ENCODE measurements around the gene MARCHF3. TPM values are rescaled to one million over a fixed set of nuclear protein-coding genes. Genes with fewer than 3 reads are reported as not detected.
"Not testable (repeated sequence)": the region's sequence is repeated elsewhere in the genome, so short reads cannot be mapped to it uniquely, and the experiment has no call there.

MARCHF3 gene
- total and polyA plus RNA-seq, 2 of the 13 experiments (the other 11 are each of a cell fraction or from before 2014, with no cell fraction given) = 4.8 to 11.9 TPM

DNA sequence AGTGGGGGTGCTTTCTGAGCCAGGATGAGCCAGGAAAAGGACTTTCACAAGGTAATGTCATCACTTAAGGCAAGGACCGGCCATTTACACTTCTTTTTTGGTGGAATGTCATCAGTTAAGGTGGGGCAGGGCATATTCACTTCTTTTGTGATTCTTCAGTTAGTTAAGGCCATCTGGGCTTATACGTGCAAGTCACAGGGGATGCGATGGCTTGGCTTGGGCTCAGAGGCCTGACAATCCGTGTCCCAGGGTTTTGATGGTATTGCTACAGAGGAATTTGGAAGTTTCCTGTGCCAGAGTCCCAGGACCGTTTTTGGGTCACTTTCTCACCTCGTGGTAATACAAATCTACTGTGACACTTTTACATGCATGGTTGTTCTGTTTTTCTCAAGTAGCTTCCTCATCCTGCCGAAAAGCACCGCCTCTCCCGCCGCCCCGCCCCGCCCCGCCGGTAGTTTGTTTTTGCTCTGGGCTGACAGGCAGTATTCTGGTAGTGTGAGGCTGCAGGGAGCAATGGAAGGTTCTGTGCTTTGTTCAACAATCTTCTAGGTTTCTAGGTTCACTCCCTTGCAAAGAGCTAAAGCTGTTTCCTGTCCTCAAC is 184.8 kb downstream of the MARCHF3 start:
- H3K4me2 ChIP-seq (ENCODE audit: low read depth, low read length); BruUV-seq (replicated peaks); H3K4me1 ChIP-seq (ENCODE audit: insufficient read depth, low read length); H2AFZ ChIP-seq (ENCODE audit: low read length); POLR2A ChIA-PET; H3K36me3 ChIP-seq (replicated peaks in 1 of 2; ENCODE audit: control insufficient read depth in 1 of 2, insufficient read depth in 2 of 2, low read length in 2 of 2); in situ Hi-C loops (cut with HindIII; ENCODE audit: extremely low pct_ligation_motif_present, low pct_unique_long_range_greater_than_20kb); H3K79me2 ChIP-seq (ENCODE audit: insufficient read depth, low read length); H3K27ac ChIP-seq (ENCODE audit: extremely low read length, insufficient read depth, low read length); H4K20me1 ChIP-seq (ENCODE audit: insufficient read depth, low read length); FAIRE-seq; H3K9me3 ChIP-seq (ENCODE audit: low read length); ATAC-seq; H3K4me3 ChIP-seq (replicated peaks in 1 of 3; ENCODE audit: insufficient read depth in 1 of 3, low read depth in 2 of 3, low read length in 3 of 3); H3K27me3 ChIP-seq (ENCODE audit: control insufficient read depth in 1 of 2, insufficient read depth in 2 of 2, low read length in 2 of 2); CTCF ChIA-PET (ENCODE audit: low intra/inter-chr PET ratio, low total read pairs); DNase-seq (ENCODE audit: low spot score); H3K9ac ChIP-seq (ENCODE audit: insufficient read depth, low read depth, low read length); intact Hi-C loops (cut with micrococcal nuclease; ENCODE audit: unreplicated experiment): not testable (repeated sequence)
- 92% methylated on average over 13 of the region's 14 CpGs for WGBS (ENCODE audit: low lambda C conversion rate)

DNA sequence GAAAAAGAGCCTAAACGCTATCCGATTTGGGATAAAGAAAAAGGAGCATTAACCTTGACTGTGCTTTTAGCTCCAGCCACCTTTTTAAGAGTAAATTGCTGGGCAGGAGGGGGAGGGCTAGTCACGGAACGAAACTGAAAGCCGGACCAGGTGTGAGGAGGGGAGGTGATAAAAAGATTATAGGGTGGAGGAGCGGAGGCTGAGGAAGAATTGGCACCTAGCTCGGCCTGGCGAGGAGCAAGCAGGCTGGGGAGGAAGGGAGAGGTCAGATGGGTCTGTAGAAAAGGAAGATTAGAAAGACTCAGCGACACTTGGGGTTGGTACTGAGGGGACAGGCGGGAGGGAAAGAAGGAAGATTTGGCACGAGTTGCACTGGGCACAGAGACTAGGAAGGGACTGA is 187.0 kb downstream of the MARCHF3 start:
- H3K4me1 ChIP-seq (ENCODE audit: insufficient read depth, low read length); H3K4me3 ChIP-seq (replicated peaks in 1 of 3; ENCODE audit: insufficient read depth in 1 of 3, low read depth in 2 of 3, low read length in 3 of 3); DNase-seq (ENCODE audit: low spot score); CTCF ChIA-PET (ENCODE audit: low intra/inter-chr PET ratio, low total read pairs); H3K79me2 ChIP-seq (ENCODE audit: insufficient read depth, low read length); BruUV-seq (replicated peaks); H3K9ac ChIP-seq (ENCODE audit: insufficient read depth, low read depth, low read length); H2AFZ ChIP-seq (ENCODE audit: low read length); FAIRE-seq; H3K27me3 ChIP-seq (ENCODE audit: control insufficient read depth in 1 of 2, insufficient read depth in 2 of 2, low read length in 2 of 2); H3K36me3 ChIP-seq (replicated peaks in 1 of 2; ENCODE audit: control insufficient read depth in 1 of 2, insufficient read depth in 2 of 2, low read length in 2 of 2); POLR2A ChIA-PET; H3K27ac ChIP-seq (ENCODE audit: extremely low read length, insufficient read depth, low read length); H3K4me2 ChIP-seq (ENCODE audit: low read depth, low read length); H3K9me3 ChIP-seq (ENCODE audit: low read length); ATAC-seq; in situ Hi-C loops (cut with HindIII; ENCODE audit: extremely low pct_ligation_motif_present, low pct_unique_long_range_greater_than_20kb); H4K20me1 ChIP-seq (ENCODE audit: insufficient read depth, low read length); intact Hi-C loops (cut with micrococcal nuclease; ENCODE audit: unreplicated experiment): not testable (repeated sequence)
- 94% methylated on average over 11 of the region's 11 CpGs for WGBS (ENCODE audit: low lambda C conversion rate)

DNA sequence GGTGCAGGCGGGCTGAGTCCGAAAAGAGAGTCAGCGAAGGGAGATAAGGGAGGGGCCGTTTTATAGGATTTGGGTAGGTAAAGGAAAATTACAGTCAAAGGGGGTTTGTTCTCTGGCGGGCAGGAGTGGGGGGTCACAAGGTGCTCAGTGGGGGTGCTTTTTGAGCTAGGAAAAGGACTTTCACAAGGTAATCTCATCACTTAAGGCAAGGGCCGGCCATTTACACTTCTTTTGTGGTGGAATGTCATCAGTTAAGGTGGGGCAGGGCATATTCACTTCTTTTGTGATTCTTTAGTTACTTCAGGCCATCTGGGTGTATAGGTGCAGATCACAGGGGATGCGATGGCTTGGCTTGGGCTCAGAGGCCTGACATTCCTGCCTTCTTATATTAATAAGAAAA is 191.0 kb downstream of the MARCHF3 start:
- H3K79me2 ChIP-seq (ENCODE audit: insufficient read depth, low read length); H3K4me3 ChIP-seq (replicated peaks in 1 of 3; ENCODE audit: insufficient read depth in 1 of 3, low read depth in 2 of 3, low read length in 3 of 3); FAIRE-seq; H3K27me3 ChIP-seq (ENCODE audit: control insufficient read depth in 1 of 2, insufficient read depth in 2 of 2, low read length in 2 of 2); POLR2A ChIA-PET; H3K9ac ChIP-seq (ENCODE audit: insufficient read depth, low read depth, low read length); BruUV-seq (replicated peaks); H3K4me1 ChIP-seq (ENCODE audit: insufficient read depth, low read length); in situ Hi-C loops (cut with HindIII; ENCODE audit: extremely low pct_ligation_motif_present, low pct_unique_long_range_greater_than_20kb); H2AFZ ChIP-seq (ENCODE audit: low read length); CTCF ChIA-PET (ENCODE audit: low intra/inter-chr PET ratio, low total read pairs); H4K20me1 ChIP-seq (ENCODE audit: insufficient read depth, low read length); DNase-seq (ENCODE audit: low spot score); H3K27ac ChIP-seq (ENCODE audit: extremely low read length, insufficient read depth, low read length); ATAC-seq; H3K9me3 ChIP-seq (ENCODE audit: low read length); H3K4me2 ChIP-seq (ENCODE audit: low read depth, low read length): not testable (repeated sequence)
- intact Hi-C loops (cut with micrococcal nuclease; ENCODE audit: unreplicated experiment) = loop anchor here (2.0 kb wide), 1 partner anchor 475 kb away; no protein-coding TSS in a partner anchor
- 93% methylated on average over 7 of the region's 7 CpGs for WGBS (ENCODE audit: low lambda C conversion rate)
- H3K36me3 ChIP-seq (replicated peaks in 1 of 2; ENCODE audit: control insufficient read depth in 1 of 2, insufficient read depth in 2 of 2, low read length in 2 of 2) = peaks cover 3 to 32% of the 10 kb centered on the region in 2 experiments
